Right lobe of liver (tissue), 4 donors: ENCODE data around the gene ZDHHC13.

Source experiments
- CTCF ChIP-seq, 4 donors: fragments of 200-600 bp in 3 of 4; fragments of 450-650 bp in 1 of 4; IDR thresholded peaks; one replicate each; pipeline versions ENCODE4 v1.5.1 to v1.8.0; 2016 to 2022; ENCODE audit warnings: antibody characterized with exemption in 4 of 4, mild to moderate bottlenecking in 2 of 4
- POLR2A ChIP-seq: fragments of 450-650 bp; IDR thresholded peaks from one replicate; pipeline ENCODE4 v1.6.1; 2017; ENCODE audit warnings: antibody characterized with exemption, mild to moderate bottlenecking
- donor health status: DM: no; HTN: no; CAD: no.
- donor health status: DM: no; HTN: no; CAD: no.
- donor health status: DM: no; HTN: yes; CAD: no.

GRCh38 chr11:19102521-19102900 lies 14.5 kb upstream of the ZDHHC13 start:
- no peak for TF ChIP-seq POLR2A
- TF ChIP-seq CTCF (IDR thresholded peaks at IDR 0.05): no peak
